ENCODE measurements around the gene PPIF.

DNA sequence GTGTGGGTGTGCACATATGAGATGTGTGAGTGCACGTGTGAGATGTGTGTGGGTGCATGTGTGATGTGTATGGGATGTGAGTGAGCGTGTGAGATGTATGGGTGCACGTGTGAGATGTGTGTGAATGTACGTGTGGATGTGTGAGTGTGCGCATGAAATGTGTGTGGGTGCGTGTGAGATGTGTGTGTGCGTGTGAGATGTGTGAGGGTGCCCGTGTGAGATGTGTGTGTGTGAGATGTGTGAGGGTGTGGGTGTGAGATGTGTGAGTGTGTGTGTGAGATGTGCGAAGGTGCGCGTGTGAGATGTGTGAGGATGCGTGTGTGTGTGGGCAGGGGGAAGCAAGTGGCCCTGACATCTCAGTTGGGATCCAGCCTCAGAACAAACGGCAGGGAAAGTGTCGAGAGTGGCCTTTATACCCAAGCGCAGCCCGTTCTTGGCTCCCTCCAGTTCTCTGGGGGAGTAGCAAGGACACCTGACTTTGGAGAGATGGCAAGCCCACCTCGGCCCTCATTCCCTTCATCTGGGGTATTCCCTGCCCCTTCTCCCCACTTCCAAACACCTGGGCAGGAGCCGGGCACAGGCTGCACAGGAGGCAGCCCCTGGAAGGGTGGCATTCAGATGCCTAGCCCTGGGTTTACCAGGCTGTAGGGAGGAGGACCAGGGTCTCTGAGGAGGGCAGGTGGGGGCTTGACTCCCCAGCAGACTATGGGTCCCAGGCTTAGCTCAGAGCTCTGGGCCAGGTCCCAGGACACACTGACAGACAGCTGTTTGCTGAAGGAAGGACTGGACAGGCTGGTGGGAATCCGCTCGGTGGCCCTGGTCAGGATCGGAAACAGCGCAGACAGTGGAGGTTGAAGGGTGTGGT, 31.6 kb downstream of the PPIF start:
- TF ChIP-seq, protein P1, sequence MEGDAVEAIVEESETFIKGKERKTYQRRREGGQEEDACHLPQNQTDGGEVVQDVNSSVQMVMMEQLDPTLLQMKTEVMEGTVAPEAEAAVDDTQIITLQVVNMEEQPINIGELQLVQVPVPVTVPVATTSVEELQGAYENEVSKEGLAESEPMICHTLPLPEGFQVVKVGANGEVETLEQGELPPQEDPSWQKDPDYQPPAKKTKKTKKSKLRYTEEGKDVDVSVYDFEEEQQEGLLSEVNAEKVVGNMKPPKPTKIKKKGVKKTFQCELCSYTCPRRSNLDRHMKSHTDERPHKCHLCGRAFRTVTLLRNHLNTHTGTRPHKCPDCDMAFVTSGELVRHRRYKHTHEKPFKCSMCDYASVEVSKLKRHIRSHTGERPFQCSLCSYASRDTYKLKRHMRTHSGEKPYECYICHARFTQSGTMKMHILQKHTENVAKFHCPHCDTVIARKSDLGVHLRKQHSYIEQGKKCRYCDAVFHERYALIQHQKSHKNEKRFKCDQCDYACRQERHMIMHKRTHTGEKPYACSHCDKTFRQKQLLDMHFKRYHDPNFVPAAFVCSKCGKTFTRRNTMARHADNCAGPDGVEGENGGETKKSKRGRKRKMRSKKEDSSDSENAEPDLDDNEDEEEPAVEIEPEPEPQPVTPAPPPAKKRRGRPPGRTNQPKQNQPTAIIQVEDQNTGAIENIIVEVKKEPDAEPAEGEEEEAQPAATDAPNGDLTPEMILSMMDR (IDR thresholded peaks at IDR 0.05), result no peak
- TF ChIP-seq POLR2AphosphoS5 (IDR thresholded peaks at IDR 0.05; ENCODE audit: low read depth, low read length), result no peak
- TF ChIP-seq SIN3A (IDR thresholded peaks at IDR 0.05; ENCODE audit: borderline replicate concordance, insufficient read depth, low read depth, low read length), result no peak

Measured in Panc1 (cell line).